ENCODE measurements around the gene ZCCHC2. TPM values are rescaled to one million over a fixed set of nuclear protein-coding genes. Genes with fewer than 3 reads are reported as not detected.

Gene ZCCHC2
- total and polyA plus RNA-seq, 2 of the 4 experiments (the other 2 are of a cell fraction), result 3.2 to 3.6 TPM

DNA sequence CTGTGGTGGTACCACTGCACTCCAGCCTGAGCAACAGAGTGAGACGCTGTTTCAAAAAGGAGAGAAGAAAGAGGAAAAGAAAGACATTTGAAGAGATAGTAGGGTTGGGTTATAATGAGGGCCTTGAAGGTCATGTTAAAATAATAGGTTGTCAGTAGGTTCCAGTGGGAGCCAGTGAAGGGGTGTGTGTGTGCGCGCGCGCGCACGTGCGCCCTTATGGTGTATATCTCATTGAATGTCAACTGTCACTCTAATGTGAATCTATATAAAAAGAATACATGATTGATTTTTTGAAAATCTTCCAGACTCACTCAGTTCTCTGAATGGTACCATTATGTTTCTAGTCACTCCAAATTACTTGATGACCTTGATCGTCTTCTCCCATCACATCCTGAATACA, 9.1 kb downstream of the ZCCHC2 start:
- H2AK9ac ChIP-seq (replicated peaks; ENCODE audit: low read depth, low read length, poor library complexity), result no peak overlapping the region

More for the DNA sequence above, 9.1 kb downstream of the ZCCHC2 start:
- H3K27ac ChIP-seq (ENCODE audit: insufficient read depth, low read length), result no peak overlapping the region
- H3K14ac ChIP-seq (replicated peaks; ENCODE audit: low read depth, low read length), result no peak overlapping the region
- H4K5ac ChIP-seq (ENCODE audit: low read depth, low read length), result no peak overlapping the region
- H4K20me1 ChIP-seq (ENCODE audit: insufficient read depth, low read length), result no peaks in the 10 kb centered on the region
- intact Hi-C loops (cut with micrococcal nuclease) (no loop called here), dilution Hi-C loops (cut with HindIII; ENCODE audit: low sequenced_read_pairs, unreplicated experiment) (no loop called here), in situ Hi-C loops (cut with MboI; ENCODE audit: low sequenced_read_pairs) (no loop called here)
- H3K4me3 ChIP-seq (ENCODE audit: insufficient read depth, low read depth, low read length), result no peak overlapping the region
- no peaks in the 10 kb centered on the region for H3K9me3 ChIP-seq (ENCODE audit: control insufficient read depth, insufficient read depth, low read length)
- H2BK120ac ChIP-seq (ENCODE audit: low read depth, low read length), result no peak overlapping the region
- no peaks in the 10 kb centered on the region for H3K36me3 ChIP-seq (ENCODE audit: control insufficient read depth, insufficient read depth, low read length)
- H3K4me1 ChIP-seq (ENCODE audit: control insufficient read depth, insufficient read depth, low read length), result no peaks in the 10 kb centered on the region
- H3K79me1 ChIP-seq (ENCODE audit: low read depth in 1 of 2, low read length in 2 of 2), result peaks cover 15 to 47% of the 10 kb centered on the region in 2 experiments; a peak in 3 of 4 replicates
- no peak overlapping the region for H2BK15ac ChIP-seq (ENCODE audit: low read depth, low read length)
- no peak overlapping the region for H3K9ac ChIP-seq (ENCODE audit: low read depth, low read length)
- BruUV-seq (replicated peaks), result no TSS peak
- ChIA-PET POLR2A (ENCODE audit: unreplicated experiment) (no interaction called here), CTCF (interaction anchor here (0.6 kb wide), 1 partner anchor 21 kb away, joined by 3 read pairs; no protein-coding TSS in a partner anchor)
- H3K56ac ChIP-seq (ENCODE audit: extremely low read depth, insufficient read depth, low read length), result no peak overlapping the region
- ATAC-seq (ENCODE audit: low read depth) (no peak), DNase-seq (no peak)
- no peak overlapping the region for H4K91ac ChIP-seq (ENCODE audit: insufficient read depth, low read depth, low read length)
- H3K18ac ChIP-seq (ENCODE audit: low read depth, low read length), result no peak overlapping the region
- H2AK5ac ChIP-seq (ENCODE audit: low read depth, low read length), result no peak overlapping the region
- WGBS, 2 experiments (ENCODE audit: extremely low coverage in 2 of 2, insufficient read length in 1 of 2), result no CpG with 5 or more reads among the region's 9 CpGs
- H3K27me3 ChIP-seq (ENCODE audit: control insufficient read depth, insufficient read depth, low read length), result no peaks in the 10 kb centered on the region
- H2AFZ ChIP-seq (replicated peaks; ENCODE audit: low read length, poor library complexity), result no peak overlapping the region
- no peak for TF ChIP-seq CEBPB (IDR thresholded peaks at IDR 0.05; ENCODE audit: low read depth, low read length)
- no peak for TF ChIP-seq FOS (IDR thresholded peaks at IDR 0.05; ENCODE audit: low read depth, low read length)
- TF ChIP-seq CHD1 (IDR thresholded peaks at IDR 0.05; ENCODE audit: low read depth, low read length), result no peak
- TF ChIP-seq MAZ (IDR thresholded peaks at IDR 0.05; ENCODE audit: borderline replicate concordance, low read depth, low read length), result no peak
- TF ChIP-seq CTCF (conservative IDR thresholded peaks at IDR 0.05; ENCODE audit: low read depth, low read length), result no peak
- TF ChIP-seq MXI1 (IDR thresholded peaks at IDR 0.05; ENCODE audit: borderline replicate concordance, low read depth, low read length), result no peak
- TF ChIP-seq MAFK (IDR thresholded peaks at IDR 0.05; ENCODE audit: low read depth, low read length), result no peak
- no peak for TF ChIP-seq BHLHE40 (IDR thresholded peaks at IDR 0.05; ENCODE audit: low read depth, low read length)
- TF ChIP-seq USF2 (IDR thresholded peaks at IDR 0.05; ENCODE audit: low read depth, low read length), result no peak
- H3K23ac ChIP-seq (ENCODE audit: low read depth, low read length), result no peak overlapping the region
- no peak overlapping the region for H3K4ac ChIP-seq (ENCODE audit: low read depth, low read length)
- no peak overlapping the region for H2BK5ac ChIP-seq (ENCODE audit: low read depth, low read length, poor library complexity, severe bottlenecking)
- H3K9me1 ChIP-seq (ENCODE audit: insufficient read depth, low read length), result peaks cover 2% of the 10 kb centered on the region
- no peak overlapping the region for H2BK20ac ChIP-seq (ENCODE audit: low read depth, low read length)
- no peak overlapping the region for H4K8ac ChIP-seq (ENCODE audit: low read depth in 2 of 2, low read length in 2 of 2)
- no peak overlapping the region for H3K4me2 ChIP-seq (ENCODE audit: low read depth, low read length)

Data from IMR-90 (cell line).